Neuronal stem cell (in vitro differentiated cells): ENCODE measurements around the gene CYB561D1.

ENCODE experiments used
- DNase-seq: peaks from one replicate; pipeline ENCODE4 v3.0.0-alpha.2; 2013; ENCODE audit warnings: low spot score
- H2AFZ ChIP-seq: one replicate; pipeline ENCODE4 v1.6.1; 2013; ENCODE audit warnings: mild to moderate bottlenecking, low read length, inconsistent platforms
- H2AK5ac ChIP-seq: 2 replicates; pipeline ENCODE4 v1.6.1; 2013; ENCODE audit warnings: low read depth, mild to moderate bottlenecking, inconsistent platforms, low read length, moderate library complexity, mixed read lengths
- H2BK120ac ChIP-seq: 2 replicates; pipeline ENCODE4 v1.6.1; 2013; ENCODE audit warnings: low read depth, mild to moderate bottlenecking, inconsistent platforms, low read length, moderate library complexity, mixed read lengths
- H2BK12ac ChIP-seq: one replicate; pipeline ENCODE4 v1.6.1; 2013; ENCODE audit warnings: low read length, inconsistent platforms
- H2BK15ac ChIP-seq: 2 replicates; pipeline ENCODE4 v1.6.1; 2013; ENCODE audit warnings: mild to moderate bottlenecking, low read length, inconsistent platforms, mixed read lengths
- H2BK5ac ChIP-seq: one replicate; pipeline ENCODE4 v1.6.1; 2013; ENCODE audit warnings: inconsistent platforms, mild to moderate bottlenecking, low read length, moderate library complexity
- H3K14ac ChIP-seq: one replicate; pipeline ENCODE4 v1.6.1; 2013; ENCODE audit warnings: low read length, inconsistent platforms
- H3K18ac ChIP-seq: 2 replicates; pipeline ENCODE4 v1.6.1; 2013; ENCODE audit warnings: low read length, inconsistent platforms
- H3K23ac ChIP-seq: 2 replicates; pipeline ENCODE4 v1.6.1; 2013; ENCODE audit warnings: low read depth, mild to moderate bottlenecking, mixed read lengths, low read length, inconsistent platforms; ENCODE audit not compliant: poor library complexity
- H3K27ac ChIP-seq: replicated peaks from 3 replicates; pipeline ENCODE4 v1.5.1; 2013; ENCODE audit warnings: low read length, inconsistent platforms
- H3K27me3 ChIP-seq, 3 experiments: 2 replicates each; pipeline ENCODE4 v1.6.1; 2013; ENCODE audit warnings: low read length in 3 of 3, mild to moderate bottlenecking in 2 of 3, inconsistent platforms in 1 of 3, low read depth in 1 of 3, mixed read lengths in 1 of 3, moderate library complexity in 1 of 3; ENCODE audit not compliant: control insufficient read depth in 3 of 3, insufficient read depth in 3 of 3
- H3K36me3 ChIP-seq, 2 donors: replicated peaks in 1 of 2; 2 replicates each; pipeline ENCODE4 v1.6.1; 2013; ENCODE audit warnings: low read length in 2 of 2; ENCODE audit not compliant: control insufficient read depth in 2 of 2, insufficient read depth in 2 of 2
- H3K4ac ChIP-seq: 2 replicates; pipeline ENCODE4 v1.6.1; 2013; ENCODE audit warnings: inconsistent platforms, mild to moderate bottlenecking, low read length, moderate library complexity
- H3K4me1 ChIP-seq, 2 donors: 1 replicate in 1 of 2; 2 replicates in 1 of 2; pipeline ENCODE4 v1.6.1; 2013; ENCODE audit warnings: low read length in 2 of 2, low read depth in 1 of 2; ENCODE audit not compliant: control insufficient read depth in 2 of 2, insufficient read depth in 1 of 2
- H3K4me2 ChIP-seq: one replicate; pipeline ENCODE4 v1.6.1; 2013; ENCODE audit warnings: mild to moderate bottlenecking, low read length, inconsistent platforms; ENCODE audit not compliant: insufficient read depth, poor library complexity, severe bottlenecking
- H3K4me3 ChIP-seq, 2 donors: 2 replicates each; pipeline ENCODE4 v1.5.1; 2013; ENCODE audit warnings: low read length in 2 of 2, mild to moderate bottlenecking in 2 of 2, inconsistent platforms in 1 of 2, moderate library complexity in 1 of 2
- H3K79me1 ChIP-seq: one replicate; pipeline ENCODE4 v1.6.1; 2013; ENCODE audit warnings: low read depth, mild to moderate bottlenecking, inconsistent platforms, low read length, moderate library complexity
- H3K9ac ChIP-seq: one replicate; pipeline ENCODE4 v1.6.1; 2013; ENCODE audit warnings: mild to moderate bottlenecking, low read depth, low read length, inconsistent platforms; ENCODE audit not compliant: poor library complexity
- H3K9me3 ChIP-seq, 2 donors: replicated peaks in 1 of 2; 2 replicates each; pipeline versions ENCODE3 to v1.6.1; 2013; ENCODE audit warnings: low read length in 2 of 2, mild to moderate bottlenecking in 2 of 2, inconsistent platforms in 1 of 2, low read depth in 1 of 2, mixed read lengths in 1 of 2, moderate library complexity in 1 of 2; ENCODE audit not compliant: control insufficient read depth in 2 of 2, insufficient read depth in 1 of 2
- H4K8ac ChIP-seq: one replicate; pipeline ENCODE4 v1.6.1; 2013; ENCODE audit warnings: low read depth, mild to moderate bottlenecking, inconsistent platforms, low read length, moderate library complexity
- H4K91ac ChIP-seq: one replicate; pipeline ENCODE4 v1.6.1; 2013; ENCODE audit warnings: low read length, low read depth, mild to moderate bottlenecking, inconsistent platforms; ENCODE audit not compliant: poor library complexity
- WGBS, 2 donors: extraction: QIAGEN DNeasy Blood & Tissue Kit; methylation state at CpG; one replicate each; pipeline ENCODE4 v1.1.7; 2013; ENCODE audit warnings: missing lambda C conversion rate in 2 of 2, mixed read lengths in 1 of 2; ENCODE audit not compliant: insufficient read length in 2 of 2, insufficient replicate concordance in 1 of 2; ENCODE audit errors: extremely low coverage in 2 of 2; 5-methylcytosine and 5-hydroxymethylcytosine counted together

The CYB561D1 gene

GRCh38 chr1:109466452-109467300 lies 27.2 kb upstream of the CYB561D1 start, which contains the start of gene SYPL2:
Gene SYPL2, plus strand, starts transcription at chr1:109466546. Its CDS starts 298 bp downstream, at chr1:109466844.
- Histone ChIP-seq H3K14ac (peak within 1 kb of the TSS; percentile 60), H2AFZ (peak within 1 kb of the TSS; percentile 97), H3K36me3 (no peaks in the 10 kb centered on the region), H2BK15ac (no peak within 1 kb of the TSS), H3K9me3 (no peaks in the 10 kb centered on the region), H4K8ac (no peak within 1 kb of the TSS), H3K79me1 (no peaks in the 10 kb centered on the region), H3K23ac (peak within 1 kb of the TSS; percentile 90), H2BK120ac (no peak within 1 kb of the TSS), H3K4me1 (peaks cover 2 to 3% of the 10 kb centered on the region in 2 donors), H3K18ac (peak within 1 kb of the TSS; percentile 65), H4K91ac (no peak within 1 kb of the TSS), H3K4me3 (peak within 1 kb of the TSS; percentile 38 to 79), H2BK5ac (no peak within 1 kb of the TSS), H2AK5ac (no peak within 1 kb of the TSS), H2BK12ac (no peak within 1 kb of the TSS), H3K27me3 (peaks cover 15 to 87% (median 51%) of the 10 kb centered on the region in 3 experiments), H3K4me2 (peak within 1 kb of the TSS; percentile 85), H3K27ac (no peak within 1 kb of the TSS), H3K4ac (no peak within 1 kb of the TSS), H3K9ac (peak within 1 kb of the TSS; percentile 54)
- no peak for DNase-seq
- no CpG with 5 or more reads among the region's 88 CpGs for WGBS, 2 donors

- no peak overlapping the region for H2AK5ac ChIP-seq
- H2BK12ac ChIP-seq: no peak overlapping the region
- H4K8ac ChIP-seq: no peak overlapping the region
- peak overlapping the region; percentile 90 for H3K23ac ChIP-seq
- peaks cover 15 to 93% (median 51%) of the 10 kb centered on the region in 3 experiments for H3K27me3 ChIP-seq
- H3K27ac ChIP-seq: no peak overlapping the region
- H3K36me3 ChIP-seq: no peaks in the 10 kb centered on the region
- no peak overlapping the region for H2BK5ac ChIP-seq
- no peak for DNase-seq
- no peaks in the 10 kb centered on the region for H3K9me3 ChIP-seq
- no peak overlapping the region for H2BK15ac ChIP-seq
- peak overlapping the region; percentile 64 for H3K4me2 ChIP-seq
- H3K4ac ChIP-seq: no peak overlapping the region
- H3K79me1 ChIP-seq: no peaks in the 10 kb centered on the region
- H3K18ac ChIP-seq: no peak overlapping the region
- no peak overlapping the region for H2BK120ac ChIP-seq
- H4K91ac ChIP-seq: no peak overlapping the region
- H3K9ac ChIP-seq: peak overlapping the region; percentile 54
- H3K14ac ChIP-seq: no peak overlapping the region
- peak overlapping the region; percentile 68 for H2AFZ ChIP-seq
- H3K4me3 ChIP-seq: no peak overlapping the region
- H3K4me1 ChIP-seq: peaks cover 2 to 3% of the 10 kb centered on the region in 2 donors
- no CpG with 5 or more reads among the region's 23 CpGs for WGBS, 2 donors
Observed at GRCh38 chr1:109467301-109467777, 26.6 kb upstream of the CYB561D1 start.

GRCh38 chr1:109468061-109468460 lies 25.8 kb upstream of the CYB561D1 start:
- Histone ChIP-seq H3K9ac (no peak overlapping the region), H3K4me3 (no peak overlapping the region), H2BK120ac (no peak overlapping the region), H3K4ac (no peak overlapping the region), H4K91ac (no peak overlapping the region), H3K79me1 (no peaks in the 10 kb centered on the region), H3K36me3 (no peaks in the 10 kb centered on the region), H3K9me3 (no peaks in the 10 kb centered on the region), H4K8ac (no peak overlapping the region), H3K23ac (no peak overlapping the region), H3K18ac (no peak overlapping the region), H3K27ac (no peak overlapping the region), H3K4me2 (no peak overlapping the region), H2AFZ (no peak overlapping the region), H2BK15ac (no peak overlapping the region), H3K14ac (no peak overlapping the region), H2BK5ac (no peak overlapping the region), H3K4me1 (peaks cover 2 to 3% of the 10 kb centered on the region in 2 donors), H2AK5ac (no peak overlapping the region), H2BK12ac (no peak overlapping the region), H3K27me3 (peaks cover 15 to 93% (median 51%) of the 10 kb centered on the region in 3 experiments)
- no peak for DNase-seq
- WGBS, 2 donors: no CpG with 5 or more reads among the region's 1 CpG

GRCh38 chr1:109468903-109469302 lies 25.0 kb upstream of the CYB561D1 start:
- Histone ChIP-seq H2BK12ac (no peak overlapping the region), H4K91ac (no peak overlapping the region), H3K14ac (no peak overlapping the region), H3K9ac (no peak overlapping the region), H3K4me2 (no peak overlapping the region), H3K4me3 (no peak overlapping the region), H3K18ac (no peak overlapping the region), H3K4me1 (peaks cover 2 to 3% of the 10 kb centered on the region in 2 donors), H3K9me3 (no peaks in the 10 kb centered on the region), H2AK5ac (no peak overlapping the region), H3K4ac (no peak overlapping the region), H3K36me3 (no peaks in the 10 kb centered on the region), H2AFZ (no peak overlapping the region), H2BK15ac (no peak overlapping the region), H3K23ac (no peak overlapping the region), H3K27ac (no peak overlapping the region), H3K27me3 (peaks cover 15 to 92% (median 48%) of the 10 kb centered on the region in 3 experiments), H3K79me1 (no peaks in the 10 kb centered on the region), H2BK5ac (no peak overlapping the region), H2BK120ac (no peak overlapping the region), H4K8ac (no peak overlapping the region)
- no CpG with 5 or more reads among the region's 2 CpGs for WGBS, 2 donors
- DNase-seq: no peak
